HCT116 (cell line): ENCODE data around the gene MTA1. TPM values are rescaled to one million over a fixed set of nuclear protein-coding genes. Genes with fewer than 3 reads are reported as not detected.

Source experiments
- ATAC-seq: fragments of 200-7000 bp; cut with Tn5 transposase; 2 replicates; pipeline ENCODE4 v1.9.1; 2020; ENCODE audit warnings: mild to moderate bottlenecking, moderate library complexity
- BruUV-seq: library from RNA; stranded (reverse); fragments of 400-500 nt; replicated peaks from 2 replicates; lab custom pipeline; 2021; lab: Mats Ljungman, UMichigan
- CTCF ChIA-PET: fragments of 300-600 bp; sonication (Branson Sonifier 250); formaldehyde crosslinking; loops from one replicate; lab custom pipeline; 2021; ENCODE audit warnings: antibody characterized with exemption; lab: Charles Lee
- POLR2A ChIA-PET: fragments of 300-600, 350-600 bp; sonication (Branson Sonifier 250); formaldehyde crosslinking; loops from one replicate; lab custom pipeline; 2021; ENCODE audit warnings: antibody characterized with exemption; lab: Charles Lee
- RAD21 ChIA-PET, 2 experiments: fragments of 300-600 bp; sonication (Branson Sonifier 250); formaldehyde crosslinking; loops; one replicate each; lab custom pipeline; 2023; ENCODE audit warnings: low total read pairs in 2 of 2; ENCODE audit not compliant: uncharacterized antibody in 2 of 2, unreplicated experiment in 2 of 2, low non-redundant PET in 1 of 2; lab: Charles Lee
- DNase-seq: peaks from one replicate; pipeline ENCODE4 v3.0.0-alpha.2; 2010; ENCODE audit warnings: low read depth, low spot score
- H2AFZ ChIP-seq: fragments of 200-600 bp; shearing (Covaris generic), sonication (generic); 2 replicates; pipeline ENCODE4 v1.6.1; 2017; ENCODE audit warnings: low read depth, mixed run types, mixed read lengths, antibody characterized with exemption, low read length; ENCODE audit not compliant: poor library complexity, severe bottlenecking
- H3K27ac ChIP-seq: 2 replicates; pipeline ENCODE4 v1.5.1; 2012; ENCODE audit warnings: low read depth, low read length
- H3K27me3 ChIP-seq: fragments of 200-600 bp; sonication (generic); 2 replicates; pipeline ENCODE4 v1.6.1; 2016; ENCODE audit warnings: mixed run types, low read length, mixed read lengths; ENCODE audit not compliant: insufficient read depth
- H3K36me3 ChIP-seq, 2 experiments: fragments of 200-500 bp in 1 of 2; fragments of 200-600 bp in 1 of 2; sonication (Bioruptor generic) in 1 of 2; sonication (generic) in 1 of 2; 2 replicates each; pipeline versions ENCODE4 v1.5.1 to v1.6.1; 2014 to 2016; ENCODE audit warnings: low read length in 2 of 2, inconsistent platforms in 1 of 2, mixed read lengths in 1 of 2, mixed run types in 1 of 2; ENCODE audit not compliant: insufficient read depth in 2 of 2, control insufficient read depth in 1 of 2
- H3K4me1 ChIP-seq, 2 experiments: fragments of 200-600 bp in 1 of 2; sonication (generic) in 1 of 2; 2 replicates each; pipeline versions ENCODE4 v1.5.1 to v1.6.1; 2012 to 2017; ENCODE audit warnings: low read length in 2 of 2, inconsistent platforms in 1 of 2, mild to moderate bottlenecking in 1 of 2, mixed read lengths in 1 of 2, mixed run types in 1 of 2, moderate library complexity in 1 of 2; ENCODE audit not compliant: insufficient read depth in 2 of 2, control insufficient read depth in 1 of 2
- H3K4me2 ChIP-seq: fragments of 200-600 bp; sonication (generic); 2 replicates; pipeline ENCODE4 v1.6.1; 2017; ENCODE audit warnings: mixed run types, low read length, mixed read lengths
- H3K4me3 ChIP-seq, 2 experiments: fragments of 200-600 bp in 1 of 2; sonication (generic) in 1 of 2; replicated peaks in 1 of 2; 2 replicates each; pipeline ENCODE4 v1.5.1; 2011 to 2016; ENCODE audit warnings: low read length in 2 of 2, control low read depth in 1 of 2, low read depth in 1 of 2, mild to moderate bottlenecking in 1 of 2, mixed read lengths in 1 of 2, mixed run types in 1 of 2
- H3K79me2 ChIP-seq: fragments of 200-600 bp; sonication (generic); 2 replicates; pipeline ENCODE4 v1.6.1; 2017; ENCODE audit warnings: mild to moderate bottlenecking, mixed run types, low read length, moderate library complexity, mixed read lengths; ENCODE audit not compliant: insufficient read depth
- H3K9ac ChIP-seq: fragments of 200-600 bp; sonication (generic); 2 replicates; pipeline ENCODE4 v1.6.1; 2016; ENCODE audit warnings: low read length, mixed read lengths
- H3K9me2 ChIP-seq: fragments of 200-600 bp; sonication (generic), shearing (Covaris generic); 2 replicates; pipeline ENCODE4 v1.6.1; 2017; ENCODE audit warnings: mixed run types, mild to moderate bottlenecking, moderate library complexity; ENCODE audit not compliant: insufficient read depth
- H3K9me3 ChIP-seq, 2 experiments: fragments of 200-500 bp in 1 of 2; fragments of 200-600 bp in 1 of 2; sonication (Bioruptor generic) in 1 of 2; sonication (generic) in 1 of 2; 2 replicates each; pipeline ENCODE4 v1.6.1; 2014 to 2017; ENCODE audit warnings: low read length in 2 of 2, mixed read lengths in 2 of 2, inconsistent platforms in 1 of 2, low read depth in 1 of 2, mild to moderate bottlenecking in 1 of 2, mixed run types in 1 of 2, moderate library complexity in 1 of 2; ENCODE audit not compliant: control insufficient read depth in 1 of 2, insufficient read depth in 1 of 2
- H4K20me1 ChIP-seq: fragments of 200-600 bp; sonication (generic), shearing (Covaris generic); 2 replicates; pipeline ENCODE4 v1.6.1; 2017; ENCODE audit warnings: mixed run types, mild to moderate bottlenecking, moderate library complexity; ENCODE audit not compliant: insufficient read depth
- CBX3 ChIP-seq: IDR thresholded peaks from 2 replicates; pipeline ENCODE4 v1.6.1; 2012; ENCODE audit warnings: low read depth
- CEBPB ChIP-seq: IDR thresholded peaks from 2 replicates; pipeline ENCODE4 v1.6.1; 2012; ENCODE audit warnings: low read depth
- EZH2 ChIP-seq: fragments of 200-600 bp; sonication (generic); IDR thresholded peaks from 2 replicates; pipeline ENCODE4 v1.6.1; 2017; ENCODE audit warnings: antibody characterized with exemption, mixed run types
- EZH2phosphoT487 ChIP-seq: fragments of 200-600 bp; IDR thresholded peaks from 2 replicates; pipeline ENCODE4 v1.6.1; 2018; ENCODE audit warnings: antibody characterized with exemption, borderline replicate concordance
- FOSL1 ChIP-seq: IDR thresholded peaks from 2 replicates; pipeline ENCODE4 v1.6.1; 2012; ENCODE audit warnings: low read depth
- JUND ChIP-seq: IDR thresholded peaks from 2 replicates; pipeline ENCODE4 v1.6.1; 2012
- REST ChIP-seq: IDR thresholded peaks from 2 replicates; pipeline ENCODE4 v1.6.1; 2012; ENCODE audit warnings: low read depth
- SRF ChIP-seq: IDR thresholded peaks from 2 replicates; pipeline ENCODE4 v1.6.1; 2012; ENCODE audit warnings: low read depth
- TCF7L2 ChIP-seq: IDR thresholded peaks from 2 replicates; pipeline ENCODE4 v1.7.0; 2011; ENCODE audit warnings: borderline replicate concordance, inconsistent platforms; ENCODE audit not compliant: insufficient read depth, insufficient read length; ENCODE audit errors: extremely low read depth
- YY1 ChIP-seq: IDR thresholded peaks from 2 replicates; pipeline ENCODE4 v1.6.1; 2011; ENCODE audit warnings: low read length, low read depth, moderate library complexity, mild to moderate bottlenecking; ENCODE audit not compliant: insufficient replicate concordance; ENCODE audit errors: extremely low read depth
- ZBTB33 ChIP-seq: IDR thresholded peaks from 2 replicates; pipeline ENCODE4 v1.6.1; 2011; ENCODE audit warnings: mild to moderate bottlenecking, low read length, moderate library complexity; ENCODE audit not compliant: insufficient replicate concordance; ENCODE audit errors: extremely low read depth
- ZFX ChIP-seq: fragments of 450-650 bp; IDR thresholded peaks from 2 replicates; pipeline ENCODE4 v1.6.1; 2017
- ZNF274 ChIP-seq: fragments of 200-500 bp; sonication (Bioruptor generic); IDR thresholded peaks from 2 replicates; pipeline ENCODE4 v1.6.1; 2014; ENCODE audit warnings: mild to moderate bottlenecking, low read depth, low read length, inconsistent platforms
- intact Hi-C: fragments of 100-400 bp; cut with micrococcal nuclease; formaldehyde crosslinking; loops from 2 replicates; pipeline ENCODE4 v1.10.0; 2022
- total RNA-seq: library from RNA; stranded (reverse); gene quantifications from one replicate; pipeline ENCODE4 v1.2.1, GENCODE V29; 2021; ENCODE audit not compliant: unreplicated experiment

The MTA1 gene
- total RNA-seq, 1 experiment from 2014 or later, result 229 TPM

DNA sequence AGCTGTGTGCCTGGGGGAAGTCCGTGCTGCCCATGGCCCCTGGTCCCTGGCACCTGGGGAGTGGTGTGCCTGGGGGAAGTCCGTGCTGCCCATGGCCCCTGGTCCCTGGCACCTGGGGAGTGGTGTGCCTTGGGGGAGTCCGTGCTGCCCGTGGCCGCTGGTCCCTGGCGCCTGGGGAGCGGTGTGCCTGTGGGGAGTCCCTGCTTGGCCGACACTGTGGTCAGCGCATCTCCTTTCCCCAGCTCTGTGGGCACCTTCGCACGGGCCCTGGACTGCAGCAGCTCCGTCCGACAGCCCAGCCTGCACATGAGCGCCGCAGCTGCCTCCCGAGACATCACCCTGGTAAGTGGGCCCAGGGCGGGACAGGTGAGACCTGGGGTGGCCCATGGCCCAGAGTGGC, 40.5 kb downstream of the MTA1 start:
- no peak overlapping the region for H2AFZ ChIP-seq
- no peak for ATAC-seq
- no peaks in the 10 kb centered on the region for H3K27me3 ChIP-seq
- H4K20me1 ChIP-seq, result no peaks in the 10 kb centered on the region
- no peaks in the 10 kb centered on the region for H3K9me2 ChIP-seq
- no TSS peak for BruUV-seq
- peaks cover 4 to 9% of the 10 kb centered on the region in 2 experiments for H3K4me1 ChIP-seq
- H3K4me3 ChIP-seq, result no peak overlapping the region
- peaks cover 7 to 24% of the 10 kb centered on the region in 2 experiments; a peak in 3 of 4 replicates for H3K36me3 ChIP-seq
- no peak overlapping the region for H3K4me2 ChIP-seq
- POLR2A ChIA-PET, result no interaction called here
- no peak overlapping the region for H3K27ac ChIP-seq
- no peak overlapping the region for H3K9ac ChIP-seq
- TF ChIP-seq EZH2, result no peak
- no peak for TF ChIP-seq ZBTB33
- TF ChIP-seq SRF, result no peak
- TF ChIP-seq TCF7L2, result no peak
- no peak for TF ChIP-seq ZFX
- no peak for TF ChIP-seq EZH2phosphoT487
- no peak for TF ChIP-seq YY1
- TF ChIP-seq CBX3, result no peak
- TF ChIP-seq REST, result no peak
- TF ChIP-seq CEBPB, result no peak
- TF ChIP-seq FOSL1, result no peak
- no peak for TF ChIP-seq JUND
- TF ChIP-seq ZNF274, result no peak
- TF ChIP-seq, all 23 proteins: peak for 0
- DNase-seq, result no peak
- intact Hi-C loops, result no loop called here
- ChIA-PET CTCF (no interaction called here), RAD21 (no interaction called here)
- Histone ChIP-seq H3K9me3 (no peaks in the 10 kb centered on the region), H3K79me2 (no peaks in the 10 kb centered on the region)
